Peyer's patch (tissue), 4 donors: ENCODE measurements around the gene CD200R1L. TPM values are rescaled to one million over a fixed set of nuclear protein-coding genes. Genes with fewer than 3 reads are reported as not detected.

ENCODE experiments used
- DNase-seq, 3 donors: peaks; one replicate each; pipeline ENCODE4 v3.0.0-alpha.2; 2017 to 2019
- H3K27ac ChIP-seq, 4 donors: fragments of 200-600 bp; sonication (generic); one replicate each; pipeline ENCODE4 v1.5.1; 2016 to 2019
- H3K27me3 ChIP-seq, 2 donors: fragments of 200-600 bp; sonication (generic); one replicate each; pipeline ENCODE4 v1.5.1; 2019
- H3K36me3 ChIP-seq, 3 donors: fragments of 200-600 bp; sonication (generic); one replicate each; pipeline ENCODE4 v1.5.1; 2016 to 2019
- H3K4me1 ChIP-seq, 4 donors: fragments of 200-600 bp; sonication (generic); one replicate each; pipeline ENCODE4 v1.5.1; 2016 to 2019
- H3K4me3 ChIP-seq, 4 donors: fragments of 200-600 bp; sonication (generic); 1 replicate in 3 of 4; 2 replicates in 1 of 4; pipeline ENCODE4 v1.5.1; 2016 to 2019; ENCODE audit warnings: mild to moderate bottlenecking in 1 of 4
- H3K9me3 ChIP-seq, 4 donors: fragments of 200-600 bp; sonication (generic); one replicate each; pipeline ENCODE4 v1.5.1; 2016 to 2019; ENCODE audit warnings: mild to moderate bottlenecking in 1 of 4
- POLR2A ChIP-seq, 2 donors: fragments of 450-650 bp; IDR thresholded peaks; one replicate each; pipeline ENCODE4 v1.5.1; 2017; ENCODE audit warnings: antibody characterized with exemption in 2 of 2, mild to moderate bottlenecking in 2 of 2, moderate library complexity in 2 of 2
- total RNA-seq, 4 donors: library from RNA; depleted of rRNA; stranded (reverse); fragments of >200 nt; gene quantifications; one replicate each; pipeline ENCODE4 v1.1.0, GENCODE V29; 2016
- TF ChIP-seq, protein P1 (sequence below), 6 experiments: fragments of 450-650 bp in 4 of 6; fragments of 200-600 bp in 2 of 6; sonication (generic) in 1 of 6; IDR thresholded peaks; one replicate each; pipeline ENCODE4 v1.5.1; 2017 to 2019; ENCODE audit warnings: antibody characterized with exemption in 6 of 6, mild to moderate bottlenecking in 3 of 6, moderate library complexity in 1 of 6

The CD200R1L gene
- total RNA-seq, 4 donors from 2014 or later = not detected

DNA sequence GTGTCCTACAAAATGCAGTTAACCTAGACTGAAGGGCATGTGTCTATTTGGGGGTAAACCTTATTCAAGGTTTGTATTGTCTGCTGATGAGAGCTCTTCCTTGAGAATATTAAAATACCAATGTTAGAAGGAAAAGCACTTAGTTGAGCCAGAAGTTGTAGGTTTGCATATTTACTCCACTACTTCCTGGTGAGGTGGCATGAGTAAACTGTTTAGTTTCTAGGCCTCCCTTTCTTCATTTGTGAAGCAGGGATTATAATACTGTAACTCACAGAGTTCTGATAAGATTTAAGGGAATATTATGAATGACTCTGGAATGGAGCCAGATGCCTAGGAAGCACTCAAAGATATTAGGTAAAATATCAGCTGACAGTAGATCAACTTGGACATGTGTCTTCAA lies 46.7 kb downstream of the CD200R1L start:
- H3K4me3 ChIP-seq = no peak overlapping the region
- H3K4me1 ChIP-seq = no peaks in the 10 kb centered on the region
- no peak overlapping the region for H3K27ac ChIP-seq
- no peaks in the 10 kb centered on the region for H3K9me3 ChIP-seq
- TF ChIP-seq, protein P1, sequence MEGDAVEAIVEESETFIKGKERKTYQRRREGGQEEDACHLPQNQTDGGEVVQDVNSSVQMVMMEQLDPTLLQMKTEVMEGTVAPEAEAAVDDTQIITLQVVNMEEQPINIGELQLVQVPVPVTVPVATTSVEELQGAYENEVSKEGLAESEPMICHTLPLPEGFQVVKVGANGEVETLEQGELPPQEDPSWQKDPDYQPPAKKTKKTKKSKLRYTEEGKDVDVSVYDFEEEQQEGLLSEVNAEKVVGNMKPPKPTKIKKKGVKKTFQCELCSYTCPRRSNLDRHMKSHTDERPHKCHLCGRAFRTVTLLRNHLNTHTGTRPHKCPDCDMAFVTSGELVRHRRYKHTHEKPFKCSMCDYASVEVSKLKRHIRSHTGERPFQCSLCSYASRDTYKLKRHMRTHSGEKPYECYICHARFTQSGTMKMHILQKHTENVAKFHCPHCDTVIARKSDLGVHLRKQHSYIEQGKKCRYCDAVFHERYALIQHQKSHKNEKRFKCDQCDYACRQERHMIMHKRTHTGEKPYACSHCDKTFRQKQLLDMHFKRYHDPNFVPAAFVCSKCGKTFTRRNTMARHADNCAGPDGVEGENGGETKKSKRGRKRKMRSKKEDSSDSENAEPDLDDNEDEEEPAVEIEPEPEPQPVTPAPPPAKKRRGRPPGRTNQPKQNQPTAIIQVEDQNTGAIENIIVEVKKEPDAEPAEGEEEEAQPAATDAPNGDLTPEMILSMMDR (IDR thresholded peaks at IDR 0.05) = no peak
- no peak for TF ChIP-seq POLR2A (IDR thresholded peaks at IDR 0.05)
- no peaks in the 10 kb centered on the region for H3K36me3 ChIP-seq
- DNase-seq = no peak
- no peaks in the 10 kb centered on the region for H3K27me3 ChIP-seq

DNA sequence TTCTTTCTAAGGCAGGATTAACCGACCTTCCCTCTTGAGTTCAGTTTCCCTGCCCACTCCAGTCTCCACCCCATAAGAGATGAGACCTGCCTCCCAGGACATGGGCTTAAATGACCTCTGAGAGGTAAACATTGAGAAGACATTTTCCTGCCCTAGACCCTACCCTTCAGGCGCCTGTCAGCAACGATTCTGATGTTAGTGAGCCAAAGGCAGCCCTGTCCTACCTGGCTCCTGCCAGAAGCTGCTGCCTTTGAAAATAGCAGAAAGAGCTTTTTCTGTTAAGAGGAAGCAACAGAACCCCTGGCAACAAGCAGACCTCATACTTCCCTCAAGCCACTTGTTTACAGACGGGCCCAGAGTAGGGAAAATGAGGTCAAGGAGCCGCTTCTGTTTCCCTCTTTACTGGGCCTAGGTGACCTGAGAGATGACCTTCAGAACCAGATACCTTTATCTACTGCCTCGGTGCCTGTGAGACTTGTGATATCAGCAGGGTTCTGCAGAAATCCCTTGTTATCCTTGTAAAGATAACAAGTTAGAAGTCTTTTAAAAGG lies 52.0 kb downstream of the CD200R1L start:
- Histone ChIP-seq H3K27me3 (no peaks in the 10 kb centered on the region), H3K27ac (peak overlapping the region in 1 of 4 donors; percentile 25), H3K4me1 (no peaks in the 10 kb centered on the region), H3K9me3 (no peaks in the 10 kb centered on the region), H3K36me3 (no peaks in the 10 kb centered on the region), H3K4me3 (no peak overlapping the region)
- TF ChIP-seq, protein P1 (IDR thresholded peaks at IDR 0.05) = no peak
- TF ChIP-seq POLR2A (IDR thresholded peaks at IDR 0.05) = no peak
- DNase-seq = peak in 1 of 3 donors; percentile 54

DNA sequence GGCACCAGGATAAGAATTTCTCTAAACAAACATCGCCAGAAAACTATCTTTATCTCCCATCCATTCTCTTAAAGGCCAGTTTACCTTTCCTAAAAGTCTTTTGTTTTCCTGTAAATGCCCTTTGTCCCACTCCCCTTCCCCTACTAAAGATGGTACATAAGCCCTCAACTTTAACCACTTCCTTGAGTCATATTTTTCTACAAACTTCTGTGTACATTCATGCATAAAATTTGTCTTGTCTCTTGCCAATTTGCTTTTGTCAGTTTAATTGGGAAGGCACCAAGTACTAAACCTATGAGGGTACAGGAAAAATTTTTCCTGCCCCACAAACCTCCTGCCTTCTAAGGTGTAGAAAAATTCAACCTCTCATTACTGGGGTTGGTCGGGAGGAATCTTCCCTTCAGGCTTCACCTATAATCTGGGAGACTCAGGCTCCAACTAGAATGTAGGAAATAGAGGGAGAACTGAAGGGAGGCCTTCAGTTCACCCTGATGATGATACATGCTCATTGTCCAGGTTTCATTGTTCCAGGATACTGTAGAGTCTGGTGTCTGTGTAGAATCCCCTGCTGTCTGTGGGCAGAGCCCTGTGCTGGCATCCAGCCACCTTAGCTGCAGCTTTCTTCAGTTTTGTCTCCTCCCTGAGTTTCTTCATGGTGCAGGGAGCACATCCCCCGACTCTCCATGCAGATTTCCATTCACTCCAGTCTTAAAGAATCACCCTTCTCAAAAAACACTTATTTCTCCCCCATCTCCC lies 53.2 kb downstream of the CD200R1L start:
- DNase-seq = no peak
- no peak overlapping the region for H3K4me3 ChIP-seq
- TF ChIP-seq POLR2A (IDR thresholded peaks at IDR 0.05) = no peak
- TF ChIP-seq, protein P1 (IDR thresholded peaks at IDR 0.05) = no peak
- no peaks in the 10 kb centered on the region for H3K36me3 ChIP-seq
- H3K27me3 ChIP-seq = no peaks in the 10 kb centered on the region
- H3K27ac ChIP-seq = no peak overlapping the region
- no peaks in the 10 kb centered on the region for H3K4me1 ChIP-seq
- no peaks in the 10 kb centered on the region for H3K9me3 ChIP-seq

- no peak for TF ChIP-seq POLR2A (IDR thresholded peaks at IDR 0.05)
- TF ChIP-seq, protein P1 (IDR thresholded peaks at IDR 0.05) = no peak
- no peak for DNase-seq
Observed at GRCh38 chr3:112791736-112792135, 54.9 kb downstream of the CD200R1L start.

DNA sequence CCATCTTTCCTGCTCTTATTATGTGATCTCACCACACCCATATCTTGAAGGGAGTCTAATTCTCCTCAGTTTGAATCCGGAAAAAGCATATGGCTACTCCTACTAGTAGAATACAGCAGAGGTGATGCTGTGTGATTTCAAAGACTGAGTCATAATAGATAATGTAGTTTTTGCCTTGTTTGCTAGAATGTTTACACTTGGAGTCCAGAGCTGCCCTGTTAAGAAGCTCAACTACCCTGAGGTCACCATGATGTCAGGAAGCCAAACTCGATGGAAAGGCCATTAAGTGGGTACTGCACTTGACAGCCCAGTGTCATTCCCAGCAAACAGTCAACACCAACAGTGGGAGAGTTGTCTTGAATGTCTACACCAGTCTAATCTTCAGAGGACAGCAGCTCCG lies 56.9 kb downstream of the CD200R1L start:
- no peak for DNase-seq
- TF ChIP-seq, protein P1 (IDR thresholded peaks at IDR 0.05) = no peak
- no peak for TF ChIP-seq POLR2A (IDR thresholded peaks at IDR 0.05)
- H3K36me3 ChIP-seq = no peaks in the 10 kb centered on the region
- H3K27ac ChIP-seq = no peak overlapping the region
- H3K4me3 ChIP-seq = no peak overlapping the region
- H3K9me3 ChIP-seq = no peaks in the 10 kb centered on the region
- H3K4me1 ChIP-seq = no peaks in the 10 kb centered on the region
- H3K27me3 ChIP-seq = no peaks in the 10 kb centered on the region

More at GRCh38 chr3:112791736-112792135, 54.9 kb downstream of the CD200R1L start:
- Histone ChIP-seq H3K27me3 (no peaks in the 10 kb centered on the region), H3K9me3 (no peaks in the 10 kb centered on the region), H3K4me1 (no peaks in the 10 kb centered on the region), H3K4me3 (no peak overlapping the region), H3K36me3 (no peaks in the 10 kb centered on the region), H3K27ac (no peak overlapping the region)
